ENCODE results near the gene RAB38.

Gene RAB38

GRCh38 chr11:88169881-88170280, 5.4 kb downstream of the RAB38 start:
- no peak for DNase-seq (ENCODE audit: low read depth in 2 of 2)

GRCh38 chr11:88169471-88169870, 5.8 kb downstream of the RAB38 start:
- DNase-seq (ENCODE audit: low read depth in 2 of 2): no peak

- no peak for DNase-seq (ENCODE audit: low read depth in 2 of 2)
Measured at GRCh38 chr11:88167853-88168252, 7.4 kb downstream of the RAB38 start.

GRCh38 chr11:88164806-88165585, 10.2 kb downstream of the RAB38 start:
- DNase-seq (ENCODE audit: low read depth in 2 of 2): no peak

- DNase-seq (ENCODE audit: low read depth in 2 of 2): no peak
Measured at GRCh38 chr11:88164320-88164719, 10.9 kb downstream of the RAB38 start.

GRCh38 chr11:88158081-88158480, 17.2 kb downstream of the RAB38 start:
- DNase-seq (ENCODE audit: low read depth in 2 of 2): no peak

- no peak for DNase-seq (ENCODE audit: low read depth in 2 of 2)
Measured at GRCh38 chr11:88157370-88157769, 17.9 kb downstream of the RAB38 start.

- DNase-seq (ENCODE audit: low read depth in 2 of 2): no peak
Measured at GRCh38 chr11:88152381-88152780, 22.9 kb downstream of the RAB38 start.

GRCh38 chr11:88151709-88152265, 23.5 kb downstream of the RAB38 start:
- no peak for DNase-seq (ENCODE audit: low read depth in 2 of 2)

- no peak for DNase-seq (ENCODE audit: low read depth in 2 of 2)
Measured at GRCh38 chr11:88146106-88146505, 29.1 kb downstream of the RAB38 start.

- no peak for DNase-seq (ENCODE audit: low read depth in 2 of 2)
Measured at GRCh38 chr11:88139865-88140264, 35.4 kb downstream of the RAB38 start.

GRCh38 chr11:88131764-88132470, 43.3 kb downstream of the RAB38 start:
- DNase-seq (ENCODE audit: low read depth in 2 of 2): no peak

GRCh38 chr11:88122956-88123355, 52.3 kb downstream of the RAB38 start:
- no peak for DNase-seq (ENCODE audit: low read depth in 2 of 2)

- DNase-seq (ENCODE audit: low read depth in 2 of 2): no peak
Measured at GRCh38 chr11:88119561-88119960, 55.7 kb downstream of the RAB38 start.

GRCh38 chr11:88117281-88117858, 57.9 kb downstream of the RAB38 start:
- DNase-seq (ENCODE audit: low read depth in 2 of 2): no peak

GRCh38 chr11:88115828-88116755, 59.2 kb downstream of the RAB38 start:
- DNase-seq (ENCODE audit: low read depth in 2 of 2): no peak

GRCh38 chr11:88114486-88115045, 60.7 kb downstream of the RAB38 start:
- DNase-seq (ENCODE audit: low read depth in 2 of 2): no peak

GRCh38 chr11:88106666-88107065, 68.6 kb downstream of the RAB38 start:
- DNase-seq (ENCODE audit: low read depth in 2 of 2): no peak

GRCh38 chr11:88105951-88106350, 69.3 kb downstream of the RAB38 start:
- DNase-seq (ENCODE audit: low read depth in 2 of 2): no peak

- DNase-seq (ENCODE audit: low read depth in 2 of 2): no peak
Measured at GRCh38 chr11:88105526-88105925, 69.7 kb downstream of the RAB38 start.

- DNase-seq (ENCODE audit: low read depth in 2 of 2): no peak
Measured at GRCh38 chr11:88104408-88104807, 70.8 kb downstream of the RAB38 start.
